ENCODE results near the gene ITGBL1. TPM values are rescaled to one million over a fixed set of nuclear protein-coding genes. Genes with fewer than 3 reads are reported as not detected.

Gene ITGBL1
- total and polyA plus RNA-seq, 8 donors: 0.24 to 50.0 (median 0.38) TPM

DNA sequence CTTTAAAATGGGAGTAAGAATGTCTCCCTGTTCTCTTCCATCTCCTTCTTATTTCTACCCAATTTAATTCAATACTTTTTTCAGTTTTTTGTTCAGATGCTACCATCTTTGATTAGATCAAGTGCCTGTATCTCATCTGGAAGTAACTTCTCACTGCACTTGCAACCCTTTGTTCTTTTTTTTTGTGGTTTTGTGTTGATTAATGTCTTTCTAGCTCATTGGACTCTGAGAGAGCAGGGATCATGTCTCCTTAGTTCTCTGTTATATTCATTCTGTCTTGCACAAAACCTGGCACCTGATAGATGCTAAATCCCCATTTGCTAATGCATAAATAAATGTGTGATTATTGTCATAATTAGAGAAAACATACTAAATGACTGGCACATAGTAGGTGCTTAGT is 834 bp upstream of the ITGBL1 start:
- intact Hi-C loops (cut with DNase I): no loop called here
- no peaks in the 10 kb centered on the region for H3K36me3 ChIP-seq

DNA sequence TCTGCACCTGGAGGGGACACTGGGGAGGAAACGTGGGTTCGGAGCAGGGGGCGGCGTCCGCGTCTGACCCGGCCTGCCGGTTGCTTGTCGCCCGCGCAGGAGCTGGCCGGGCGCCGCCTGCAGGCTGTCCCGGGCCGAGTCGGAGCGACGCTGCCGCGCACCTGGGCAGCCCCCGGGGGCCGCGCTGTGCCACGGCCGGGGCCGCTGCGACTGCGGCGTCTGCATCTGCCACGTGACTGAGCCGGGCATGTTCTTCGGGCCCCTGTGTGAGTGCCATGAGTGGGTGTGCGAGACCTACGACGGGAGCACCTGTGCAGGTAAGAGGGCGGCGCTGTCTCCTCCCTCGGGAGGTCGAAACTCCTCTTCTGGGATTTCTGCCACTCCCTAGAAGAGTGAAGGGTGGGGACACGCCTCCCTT is 1.3 kb downstream of the ITGBL1 start:
- Histone ChIP-seq H3K9me3 (no peaks in the 10 kb centered on the region), H3K36me3 (no peaks in the 10 kb centered on the region), H3K4me1 (no peaks in the 10 kb centered on the region), H3K27ac (peak overlapping the region in 1 of 2 donors; percentile 29), H3K4me3 (peak overlapping the region; percentile 18 to 28), H3K27me3 (peaks cover 0 to 26% of the 10 kb centered on the region in 2 donors)
- DNase-seq (peak in 2 of 4 donors; percentile 11 to 80), ATAC-seq (peak; percentile 79)
- intact Hi-C loops (cut with DNase I): no loop called here
- peak in 1 of 2 donors; percentile 15 for TF ChIP-seq CTCF (IDR thresholded peaks at IDR 0.05)

More for the DNA sequence above, 834 bp upstream of the ITGBL1 start:
- Histone ChIP-seq H3K27ac (no peak overlapping the region), H3K4me1 (no peaks in the 10 kb centered on the region), H3K9me3 (no peaks in the 10 kb centered on the region), H3K4me3 (no peak overlapping the region), H3K27me3 (peaks cover 0 to 26% of the 10 kb centered on the region in 2 donors)
- ATAC-seq: no peak
- DNase-seq: no peak
- TF ChIP-seq CTCF (IDR thresholded peaks at IDR 0.05): no peak

- no peaks in the 10 kb centered on the region for H3K36me3 ChIP-seq
- DNase-seq (no peak), ATAC-seq (peak; percentile 3)
- H3K9me3 ChIP-seq: no peaks in the 10 kb centered on the region
- H3K4me1 ChIP-seq: no peaks in the 10 kb centered on the region
- no peak for TF ChIP-seq CTCF (IDR thresholded peaks at IDR 0.05)
- no peak overlapping the region for H3K27ac ChIP-seq
- H3K4me3 ChIP-seq: no peak overlapping the region
- H3K27me3 ChIP-seq: peaks cover 0 to 26% of the 10 kb centered on the region in 2 donors
- intact Hi-C loops (cut with DNase I): no loop called here
Observed at GRCh38 chr13:101454767-101455166, 2.3 kb downstream of the ITGBL1 start.

DNA sequence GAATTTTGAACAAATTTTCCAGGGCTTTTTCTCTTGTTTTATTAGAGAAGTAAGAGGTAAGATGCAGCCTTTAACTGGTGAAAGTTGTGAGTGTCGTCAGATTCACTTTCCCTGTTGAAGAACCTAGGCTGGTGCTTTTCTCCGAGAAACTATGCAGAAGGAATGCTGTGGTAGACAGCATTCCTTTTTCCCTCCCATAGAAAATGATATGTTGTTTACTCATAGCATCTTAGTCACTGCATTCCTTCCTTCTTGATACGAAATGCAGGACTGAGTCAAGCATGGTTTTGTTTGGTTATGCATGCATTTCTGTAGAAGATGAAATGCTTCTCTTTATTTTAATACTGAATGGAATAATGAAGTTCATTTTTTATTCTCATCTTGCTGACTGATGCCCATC is 3.4 kb downstream of the ITGBL1 start:
- peaks cover 0 to 26% of the 10 kb centered on the region in 2 donors for H3K27me3 ChIP-seq
- H3K27ac ChIP-seq: peak overlapping the region; percentile 33 to 46
- no peak overlapping the region for H3K4me3 ChIP-seq
- H3K36me3 ChIP-seq: no peaks in the 10 kb centered on the region
- DNase-seq: no peak
- no peak for TF ChIP-seq CTCF (IDR thresholded peaks at IDR 0.05)
- no peaks in the 10 kb centered on the region for H3K9me3 ChIP-seq
- intact Hi-C loops (cut with DNase I): no loop called here
- H3K4me1 ChIP-seq: no peaks in the 10 kb centered on the region
- peak; percentile 55 for ATAC-seq

GRCh38 chr13:101457176-101457575 is 4.7 kb downstream of the ITGBL1 start:
- intact Hi-C loops (cut with DNase I): no loop called here
- no peak for ATAC-seq

More at GRCh38 chr13:101457176-101457575, 4.7 kb downstream of the ITGBL1 start:
- peaks cover 0 to 26% of the 10 kb centered on the region in 2 donors for H3K27me3 ChIP-seq
- no peaks in the 10 kb centered on the region for H3K36me3 ChIP-seq
- DNase-seq: no peak
- no peak overlapping the region for H3K27ac ChIP-seq
- H3K4me1 ChIP-seq: no peaks in the 10 kb centered on the region
- no peaks in the 10 kb centered on the region for H3K9me3 ChIP-seq
- no peak for TF ChIP-seq CTCF (IDR thresholded peaks at IDR 0.05)
- no peak overlapping the region for H3K4me3 ChIP-seq

Data from left lung (tissue), 10 donors.